PC-9 (cell line): Measurements from ENCODE around the gene CMKLR1. TPM values are rescaled to one million over a fixed set of nuclear protein-coding genes. Genes with fewer than 3 reads are reported as not detected.

ENCODE experiments used
- BruUV-seq: library from RNA; stranded (reverse); fragments of 400-500 nt; replicated peaks from 2 replicates; lab custom pipeline; 2021; lab: Mats Ljungman, UMichigan
- CTCF ChIA-PET: fragments of 300-600 bp; sonication (Branson Sonifier 250); formaldehyde crosslinking; loops from one replicate; lab custom pipeline; 2022; ENCODE audit warnings: antibody characterized with exemption; lab: Charles Lee
- POLR2A ChIA-PET: fragments of 300-600 bp; sonication (Branson Sonifier 250); formaldehyde crosslinking; loops from one replicate; lab custom pipeline; 2022; ENCODE audit warnings: antibody characterized with exemption; ENCODE audit not compliant: unreplicated experiment; lab: Charles Lee
- DNase-seq, 2 experiments: peaks; one replicate each; pipeline versions ENCODE4 v3.0.0 to v3.0.0-alpha.2; 2015 to 2022; ENCODE audit warnings: mixed read lengths in 1 of 2
- H2AFZ ChIP-seq: fragments of 200-600 bp; sonication (generic); 2 replicates; pipeline ENCODE4 v1.8.1; 2017; ENCODE audit warnings: antibody characterized with exemption
- H3F3A ChIP-seq: fragments of 200-600 bp; sonication (generic); 2 replicates; pipeline ENCODE4 v1.8.1; 2017; ENCODE audit warnings: antibody characterized with exemption, mild to moderate bottlenecking, low read depth; ENCODE audit not compliant: insufficient read depth
- H3K27ac ChIP-seq: fragments of 200-600 bp; sonication (generic); 2 replicates; pipeline ENCODE4 v1.6.1; 2016; ENCODE audit warnings: mixed run types
- H3K27me3 ChIP-seq: fragments of 200-600 bp; sonication (generic); 2 replicates; pipeline ENCODE4 v1.6.1; 2016; ENCODE audit warnings: low read depth, mixed run types; ENCODE audit not compliant: insufficient read depth
- H3K36me3 ChIP-seq: fragments of 200-600 bp; sonication (generic); 2 replicates; pipeline ENCODE4 v1.6.1; 2016; ENCODE audit warnings: low read depth, mixed run types
- H3K4me1 ChIP-seq: fragments of 200-600 bp; sonication (generic); replicated peaks from 2 replicates; pipeline ENCODE4 v1.6.1; 2016; ENCODE audit warnings: mixed run types; ENCODE audit not compliant: insufficient read depth
- H3K4me2 ChIP-seq: fragments of 200-600 bp; sonication (generic); 2 replicates; pipeline ENCODE4 v1.6.1; 2017; ENCODE audit warnings: mixed run types
- H3K4me3 ChIP-seq: fragments of 200-600 bp; sonication (generic); 2 replicates; pipeline ENCODE4 v1.6.1; 2016; ENCODE audit warnings: mixed run types
- H3K79me2 ChIP-seq: fragments of 200-600 bp; sonication (generic); 2 replicates; pipeline ENCODE4 v1.6.1; 2017; ENCODE audit warnings: low read depth, mixed run types
- H3K9me2 ChIP-seq: fragments of 200-600 bp; sonication (generic); 2 replicates; pipeline ENCODE4 v1.8.1; 2017; ENCODE audit warnings: mild to moderate bottlenecking; ENCODE audit not compliant: insufficient read depth
- H3K9me3 ChIP-seq: fragments of 200-600 bp; sonication (generic); 2 replicates; pipeline ENCODE4 v1.8.1; 2016; ENCODE audit warnings: low read depth; ENCODE audit not compliant: insufficient read depth
- H4K20me1 ChIP-seq: fragments of 200-600 bp; sonication (generic); 2 replicates; pipeline ENCODE4 v1.8.1; 2017; ENCODE audit not compliant: insufficient read depth
- CTCF ChIP-seq: fragments of 200-600 bp; sonication (generic); conservative IDR thresholded peaks from 2 replicates; pipeline ENCODE4 v1.6.1; 2017; ENCODE audit warnings: mixed run types, antibody characterized with exemption, mild to moderate bottlenecking, moderate library complexity
- EZH2 ChIP-seq: fragments of 200-600 bp; sonication (generic); IDR thresholded peaks from 2 replicates; pipeline ENCODE4 v1.8.0; 2017; ENCODE audit warnings: antibody characterized with exemption, low read depth
- intact Hi-C: fragments of 100-400 bp; cut with micrococcal nuclease; formaldehyde crosslinking; loops from one replicate; pipeline ENCODE4 v1.10.0; 2022; ENCODE audit not compliant: unreplicated experiment
- total RNA-seq: library from RNA; stranded (reverse); gene quantifications from 2 replicates; pipeline ENCODE4 v1.2.3, GENCODE V29; 2021

CMKLR1 gene
- total RNA-seq, 1 experiment from 2014 or later = not detected

DNA sequence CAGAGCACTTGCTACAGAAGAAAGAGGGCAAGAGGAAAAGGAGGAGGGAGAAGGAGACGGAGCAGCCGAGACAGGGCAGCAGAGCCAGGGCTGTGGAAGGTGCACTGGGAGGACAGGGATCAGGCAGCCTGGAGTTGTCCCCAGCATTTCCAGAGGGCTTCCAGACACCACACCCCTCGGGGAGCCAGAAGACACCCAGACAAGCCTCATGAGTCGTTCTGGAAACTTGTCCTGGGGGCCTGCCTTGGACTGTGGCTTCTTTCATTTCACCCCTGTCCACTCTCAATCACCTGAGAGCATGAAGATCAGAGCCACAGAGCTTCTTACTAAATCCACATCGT is 14.1 kb downstream of the CMKLR1 start:
- Histone ChIP-seq H4K20me1 (no peaks in the 10 kb centered on the region), H3K27me3 (peaks cover 47% of the 10 kb centered on the region), H3F3A (no peaks in the 10 kb centered on the region), H3K4me1 (no peaks in the 10 kb centered on the region), H3K36me3 (no peaks in the 10 kb centered on the region), H3K27ac (no peak overlapping the region), H3K4me2 (no peak overlapping the region), H2AFZ (no peak overlapping the region), H3K9me3 (no peaks in the 10 kb centered on the region), H3K9me2 (no peaks in the 10 kb centered on the region), H3K79me2 (no peaks in the 10 kb centered on the region), H3K4me3 (no peak overlapping the region)
- TF ChIP-seq CTCF (no peak), EZH2 (no peak)
- intact Hi-C loops = no loop called here
- POLR2A ChIA-PET = no interaction called here
- DNase-seq = no peak
- CTCF ChIA-PET = no interaction called here
- no TSS peak for BruUV-seq

- Histone ChIP-seq H3F3A (no peaks in the 10 kb centered on the region), H3K36me3 (no peaks in the 10 kb centered on the region), H2AFZ (no peak overlapping the region), H3K9me3 (no peaks in the 10 kb centered on the region), H3K4me2 (no peak overlapping the region), H3K4me1 (no peaks in the 10 kb centered on the region), H3K4me3 (no peak overlapping the region), H4K20me1 (no peaks in the 10 kb centered on the region), H3K27me3 (peaks cover 47% of the 10 kb centered on the region), H3K27ac (no peak overlapping the region), H3K9me2 (no peaks in the 10 kb centered on the region), H3K79me2 (no peaks in the 10 kb centered on the region)
- no TSS peak for BruUV-seq
- POLR2A ChIA-PET = no interaction called here
- CTCF ChIA-PET = no interaction called here
- no peak for TF ChIP-seq EZH2
- TF ChIP-seq CTCF = no peak
- no peak for DNase-seq
- intact Hi-C loops = no loop called here
Measured at GRCh38 chr12:108324351-108325017, 14.6 kb downstream of the CMKLR1 start.

GRCh38 chr12:108323581-108323980 is 15.5 kb downstream of the CMKLR1 start:
- intact Hi-C loops = no loop called here
- H2AFZ ChIP-seq = no peak overlapping the region
- BruUV-seq = no TSS peak
- no peaks in the 10 kb centered on the region for H3K9me3 ChIP-seq
- no peaks in the 10 kb centered on the region for H4K20me1 ChIP-seq
- H3K9me2 ChIP-seq = no peaks in the 10 kb centered on the region
- H3K79me2 ChIP-seq = no peaks in the 10 kb centered on the region
- ChIA-PET CTCF (no interaction called here), POLR2A (no interaction called here)
- no peak for DNase-seq
- H3F3A ChIP-seq = no peaks in the 10 kb centered on the region
- H3K27me3 ChIP-seq = peaks cover 44% of the 10 kb centered on the region
- no peak overlapping the region for H3K4me3 ChIP-seq
- no peak overlapping the region for H3K4me2 ChIP-seq
- no peak overlapping the region for H3K27ac ChIP-seq
- H3K36me3 ChIP-seq = no peaks in the 10 kb centered on the region
- no peaks in the 10 kb centered on the region for H3K4me1 ChIP-seq
- TF ChIP-seq CTCF (no peak), EZH2 (no peak)
